ENCODE measurements around the gene ZNF516.

GRCh38 chr18:76464281-76465259, 30.5 kb downstream of the ZNF516 start:
- TF ChIP-seq POLR2A (IDR thresholded peaks at IDR 0.05; ENCODE audit: low read depth, low read length) (no peak), POLR2AphosphoS5 (IDR thresholded peaks at IDR 0.05; ENCODE audit: low read depth, low read length) (no peak)

Data from GM12892 (cell line).